T-helper 1 cell (primary cell): ENCODE data around the gene DRGX.

Experiments used
- DNase-seq, 5 donors: peaks; one replicate each; pipeline ENCODE4 v3.0.0-alpha.2; 2012 to 2020

Gene DRGX

DNA sequence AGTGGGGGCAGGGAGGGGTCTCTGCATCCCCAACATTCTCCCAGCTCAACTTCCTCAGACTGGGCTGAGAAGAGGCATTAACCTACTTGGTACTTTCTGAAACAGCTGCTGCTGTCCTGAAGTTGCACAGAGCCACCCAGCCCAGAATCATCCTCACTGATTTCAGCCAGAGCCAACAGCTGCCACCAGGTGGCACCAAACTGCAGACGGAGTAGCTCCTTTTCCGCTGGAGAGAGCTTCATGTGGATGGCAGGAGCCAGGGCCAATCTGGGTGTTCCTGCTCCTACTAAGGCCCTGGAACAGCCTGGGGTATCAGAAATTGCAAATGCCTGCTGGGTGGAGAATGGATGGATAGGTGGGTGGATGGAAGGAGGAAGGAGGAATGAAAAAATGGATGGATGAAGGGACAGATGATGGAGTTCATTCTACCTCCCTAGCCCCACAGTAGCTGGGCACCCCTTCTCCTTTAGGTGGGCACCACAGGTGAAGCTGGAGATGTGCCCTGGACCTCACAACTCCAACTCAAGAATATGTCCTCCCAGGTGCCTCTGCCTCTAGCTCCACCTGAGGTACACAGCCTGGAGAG is 11.8 kb upstream of the DRGX start:
- peak; percentile 36 to 58 (median 50) for DNase-seq

DNA sequence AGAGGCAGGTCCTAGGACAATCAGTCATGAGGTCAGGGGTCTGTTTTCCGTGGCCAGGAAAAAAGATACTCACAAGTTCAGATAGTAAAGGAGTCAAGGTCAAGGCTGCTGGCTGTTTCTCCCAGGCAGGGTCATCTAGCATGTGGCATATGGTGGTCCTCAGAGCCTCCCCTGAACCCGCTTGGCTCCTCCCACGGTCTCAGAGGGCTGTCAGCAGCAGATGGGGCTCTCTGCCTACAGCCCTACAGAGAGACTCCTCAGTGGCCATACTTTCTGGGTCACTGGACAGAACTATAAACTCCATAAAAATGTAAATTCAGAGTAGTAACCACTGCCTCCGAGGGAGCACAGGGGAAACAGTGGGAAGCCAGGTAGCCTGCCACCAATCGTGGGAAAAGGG is 11.3 kb upstream of the DRGX start:
- DNase-seq = no peak

DNA sequence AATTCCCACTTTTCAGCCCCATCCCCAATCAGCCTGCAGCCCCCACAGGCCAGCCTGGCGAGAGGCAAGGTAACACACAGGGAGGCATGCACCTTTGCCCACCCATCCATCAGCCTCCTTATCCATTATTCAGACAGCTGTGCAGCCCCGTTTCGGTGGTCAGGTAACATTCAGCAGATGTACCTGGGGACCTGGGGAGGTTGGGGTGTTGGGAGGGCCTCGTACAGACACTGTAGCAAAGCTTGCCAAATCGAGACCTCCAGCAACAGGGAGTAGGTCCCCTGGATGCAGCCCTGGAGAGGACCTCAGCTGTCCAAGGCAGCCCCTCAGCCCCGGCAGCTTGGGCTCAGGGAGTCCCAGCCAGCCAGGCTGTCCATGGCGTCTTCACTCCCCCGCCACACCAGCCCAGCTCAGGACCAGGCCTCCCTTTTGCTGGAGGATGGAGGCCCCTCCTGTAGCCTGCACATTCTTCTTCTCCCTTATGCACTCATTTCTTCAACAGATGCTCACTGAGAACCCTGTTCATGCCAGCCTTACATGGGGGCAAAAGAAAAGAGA is 8.5 kb upstream of the DRGX start:
- no peak for DNase-seq

DNA sequence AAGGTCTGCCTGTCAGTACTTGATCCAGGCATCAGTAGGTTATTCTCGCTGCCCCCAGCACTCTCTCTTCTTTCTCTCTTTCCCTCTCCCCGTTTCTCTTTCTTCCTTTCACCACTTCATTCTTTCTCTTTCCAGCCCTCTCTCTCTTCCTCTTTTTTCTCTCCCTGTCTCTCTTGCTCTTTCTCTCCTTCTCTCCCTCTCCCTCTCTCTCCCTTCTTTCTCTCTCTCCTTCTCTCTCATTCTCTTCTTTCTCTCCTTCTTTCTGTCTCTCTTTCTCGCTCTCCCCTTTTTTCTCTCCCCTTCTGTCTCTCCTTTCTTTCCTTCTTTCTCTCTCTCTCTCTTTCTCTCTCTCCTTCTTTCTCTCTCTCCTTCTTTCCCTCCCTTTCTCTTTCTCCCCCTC is 7.5 kb upstream of the DRGX start:
- DNase-seq = no peak

DNA sequence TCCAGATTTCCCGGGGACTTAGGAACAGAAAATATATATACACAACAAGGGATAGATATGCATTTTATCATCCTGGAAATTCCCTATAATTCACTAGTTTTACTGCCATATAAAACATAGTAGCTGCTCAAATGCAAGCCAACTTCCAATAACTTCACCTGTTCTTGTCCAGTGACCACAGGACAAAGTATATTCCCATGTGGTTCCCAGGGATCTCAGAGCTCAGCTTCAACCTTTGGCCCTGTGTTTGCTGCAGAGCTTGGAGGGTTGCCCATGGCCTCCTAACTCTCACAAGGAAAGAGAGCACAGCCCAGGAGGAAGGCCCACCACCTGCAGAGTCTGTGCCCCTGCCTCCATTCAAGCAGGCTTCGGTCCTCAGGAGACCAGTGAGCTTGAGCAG is 4.5 kb upstream of the DRGX start:
- no peak for DNase-seq

DNA sequence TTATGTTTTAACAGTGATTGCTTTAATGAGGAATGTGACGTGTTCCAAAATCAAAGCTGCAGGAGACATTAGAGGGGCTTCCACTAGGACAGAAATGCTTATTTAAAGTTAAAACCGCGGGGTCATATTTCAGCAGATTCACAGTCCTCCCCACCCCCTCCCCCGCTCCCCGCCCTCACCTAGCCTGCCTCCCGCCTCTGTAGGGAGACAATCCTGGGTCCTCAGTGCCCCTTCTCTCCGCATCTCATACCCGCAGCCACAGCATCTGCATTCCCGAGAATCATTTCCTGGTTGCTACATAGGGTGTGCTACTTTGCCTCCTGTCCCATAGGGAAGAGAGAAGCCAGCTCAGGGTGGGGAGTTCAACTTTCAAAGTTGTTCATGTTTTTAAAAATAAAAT is 3.1 kb upstream of the DRGX start:
- no peak for DNase-seq

DNA sequence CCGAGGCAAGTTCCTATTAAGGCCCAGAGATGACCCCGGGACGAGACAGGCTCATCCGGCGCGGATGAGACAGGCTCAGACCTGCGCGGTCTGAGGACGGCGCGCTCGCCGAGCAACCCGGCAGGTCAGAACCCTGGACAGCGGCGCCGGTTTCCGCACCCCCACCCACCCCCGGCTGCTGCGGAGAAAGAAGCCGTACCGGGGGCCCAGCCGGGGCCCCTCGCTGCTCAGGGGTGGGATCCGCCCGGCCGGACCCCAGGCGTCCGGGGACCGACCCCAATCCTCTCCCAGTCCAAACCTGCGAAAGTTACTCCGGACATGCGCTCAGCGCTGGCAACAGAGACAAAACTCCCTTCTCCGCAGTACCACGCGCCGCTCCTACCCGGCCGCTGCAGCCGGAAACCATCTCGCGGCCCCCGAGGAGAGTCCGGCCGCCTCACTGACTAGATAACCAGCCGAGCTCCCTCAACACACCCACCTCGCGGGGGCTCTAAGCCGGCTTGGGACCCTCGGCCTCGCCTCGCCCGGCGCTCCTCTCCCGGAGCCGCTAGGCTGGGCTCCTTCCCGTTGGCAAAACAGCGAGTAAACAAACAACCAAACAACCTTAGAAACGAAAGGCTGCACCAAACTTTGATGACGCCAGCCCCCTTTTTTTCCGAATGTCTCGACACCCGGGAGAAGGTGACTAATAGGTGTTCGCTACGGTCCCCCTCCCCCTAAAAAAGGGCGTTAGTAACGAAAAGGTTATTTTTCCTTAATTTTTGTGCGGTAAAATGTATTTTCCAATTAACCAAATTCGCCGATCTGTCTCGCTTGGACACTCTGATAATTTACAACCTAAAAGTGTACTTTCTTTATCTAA is 2.3 kb upstream of the DRGX start:
- DNase-seq = peak in 3 of 5 donors; percentile 34 to 45 (median 36)

DNA sequence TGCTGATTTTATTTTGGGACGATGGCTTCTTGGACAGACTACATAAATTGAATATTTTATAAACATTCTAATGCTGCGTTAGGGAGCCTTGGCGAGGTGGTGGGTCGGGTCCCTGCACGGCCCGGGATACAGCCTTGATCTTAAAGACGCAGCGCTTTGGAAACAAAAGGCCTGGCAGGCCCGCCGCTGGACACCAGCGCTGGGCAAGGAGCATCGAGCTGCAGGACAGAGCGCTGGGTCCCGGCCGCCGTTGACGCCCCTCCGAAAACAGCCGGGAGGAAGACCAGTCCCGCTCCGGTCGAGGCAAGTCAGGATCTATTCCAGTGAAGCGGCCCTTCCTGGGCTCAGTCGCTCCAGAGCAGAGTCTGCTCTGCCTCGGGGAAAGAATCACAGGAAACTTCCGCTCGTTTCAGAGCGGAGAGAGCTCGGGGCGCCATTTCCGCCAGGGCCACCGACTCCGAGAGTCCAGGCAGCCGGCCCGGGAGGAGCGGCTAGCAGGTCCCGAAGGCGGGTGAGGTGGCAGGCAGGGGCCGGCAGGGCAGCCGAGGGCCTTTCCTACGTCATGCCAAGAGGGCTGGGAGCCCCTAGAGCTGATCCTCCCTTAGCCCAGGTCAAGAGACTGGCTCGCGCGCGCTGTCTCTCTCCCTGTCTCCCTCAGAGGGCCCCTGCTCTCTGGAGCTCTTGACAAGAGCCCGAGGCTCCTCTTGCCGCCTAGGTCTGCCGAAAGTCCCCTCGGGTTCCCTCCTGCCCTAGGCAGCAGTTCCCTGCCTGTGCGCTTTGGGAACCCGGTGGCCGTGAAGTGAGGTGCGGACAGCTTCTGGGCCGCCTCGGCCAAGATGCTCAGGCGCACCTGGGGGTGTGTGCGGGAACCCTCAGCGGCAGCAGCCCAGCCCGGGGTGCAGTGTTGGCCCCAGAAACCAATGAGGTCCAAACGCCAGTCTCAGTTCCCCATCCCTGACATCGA is 1.4 kb upstream of the DRGX start:
- peak in 1 of 5 donors; percentile 4 for DNase-seq

DNA sequence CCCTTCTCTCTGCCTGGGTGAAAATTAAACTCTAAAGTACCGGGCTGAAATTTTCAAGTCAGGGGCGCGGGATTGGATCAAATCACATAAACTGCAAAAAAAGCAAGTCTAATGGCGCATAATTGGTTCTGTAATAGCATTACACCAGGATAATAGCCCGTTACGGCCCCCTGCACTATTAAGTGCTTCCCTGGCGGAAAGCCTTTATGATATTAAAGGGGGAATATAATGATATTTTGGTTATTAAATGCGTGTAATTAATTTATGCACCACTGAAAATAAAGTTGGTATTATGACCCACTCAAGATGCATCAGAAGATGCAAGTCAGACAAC is 744 bp upstream of the DRGX start:
- DNase-seq = no peak

DNA sequence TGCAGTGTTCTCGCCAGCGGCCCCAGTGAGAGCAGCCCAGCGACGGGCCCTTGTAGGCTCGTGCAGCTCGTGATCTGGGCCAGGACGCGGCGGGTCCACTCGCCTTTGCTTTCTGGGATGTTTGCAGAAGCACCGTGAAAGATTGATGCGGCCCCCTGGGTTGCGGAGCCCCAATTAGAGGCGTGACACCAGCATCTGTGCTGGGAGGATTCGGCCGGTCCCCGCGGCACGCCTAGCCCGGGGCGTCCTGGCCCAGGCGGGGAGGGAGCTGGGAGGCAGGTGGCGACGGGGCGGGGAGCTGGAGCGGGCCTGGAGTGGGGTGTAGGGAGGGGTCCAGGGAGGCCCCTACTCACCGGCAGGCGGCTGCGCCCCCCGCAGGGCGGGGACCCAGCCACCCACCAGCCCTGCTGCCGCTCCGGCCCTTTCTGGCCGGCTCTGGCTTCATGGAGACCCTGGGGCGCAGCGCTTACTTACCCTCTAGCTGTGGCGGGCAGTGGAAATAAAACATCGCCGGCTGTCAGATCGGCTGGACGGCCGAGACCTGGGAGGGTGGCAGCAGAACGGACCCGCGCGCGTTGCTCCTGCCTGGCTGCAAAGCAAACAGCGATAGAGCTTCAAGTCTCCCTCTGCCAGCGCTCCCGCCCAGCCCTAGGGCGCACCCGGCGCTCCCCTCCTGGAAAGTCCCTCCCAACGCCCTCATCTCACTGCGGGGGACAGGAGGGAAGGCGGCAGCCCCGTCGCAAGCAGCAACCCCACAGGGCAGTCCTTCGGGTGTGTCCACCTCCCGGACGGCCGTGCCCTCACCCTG is 752 bp downstream of the DRGX start:
- DNase-seq = no peak

DNA sequence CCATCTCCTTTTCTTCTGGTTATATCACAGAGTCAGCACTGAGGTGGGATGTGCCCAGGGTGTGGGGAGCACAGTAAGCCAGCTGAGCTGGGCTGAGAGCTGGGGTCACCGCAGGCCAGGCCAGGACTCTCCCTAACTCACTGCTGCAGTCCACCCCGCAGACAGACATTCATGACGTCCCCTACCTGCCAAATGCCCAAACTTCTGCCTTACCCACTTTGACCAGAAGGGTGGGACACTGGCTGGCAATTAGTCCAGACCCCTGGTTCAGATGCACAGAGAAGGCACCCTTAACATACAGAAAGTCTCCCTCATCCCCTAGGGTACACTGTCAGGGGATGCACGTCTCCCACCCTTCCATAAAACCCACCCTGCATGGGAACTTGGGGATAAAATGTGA is 2.1 kb downstream of the DRGX start:
- no peak for DNase-seq

DNA sequence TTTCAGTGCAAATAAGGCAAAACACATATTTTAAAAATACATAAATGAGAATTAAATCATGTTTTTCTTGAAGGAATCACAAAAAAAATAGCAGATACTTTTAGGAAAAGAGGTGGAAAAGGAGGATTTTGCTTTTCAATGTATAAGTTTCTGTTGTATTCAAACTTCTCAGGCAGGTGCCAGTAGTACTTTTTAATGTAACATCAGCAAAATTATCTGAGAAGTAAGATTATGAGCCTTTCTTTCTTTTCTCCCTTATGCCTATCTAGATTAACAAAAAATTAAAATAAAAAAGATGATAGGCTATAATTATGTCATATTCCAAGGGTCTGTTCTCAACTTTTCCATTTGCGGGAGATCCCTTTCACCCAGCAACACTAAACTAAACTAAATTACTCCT is 2.6 kb downstream of the DRGX start:
- no peak for DNase-seq

DNA sequence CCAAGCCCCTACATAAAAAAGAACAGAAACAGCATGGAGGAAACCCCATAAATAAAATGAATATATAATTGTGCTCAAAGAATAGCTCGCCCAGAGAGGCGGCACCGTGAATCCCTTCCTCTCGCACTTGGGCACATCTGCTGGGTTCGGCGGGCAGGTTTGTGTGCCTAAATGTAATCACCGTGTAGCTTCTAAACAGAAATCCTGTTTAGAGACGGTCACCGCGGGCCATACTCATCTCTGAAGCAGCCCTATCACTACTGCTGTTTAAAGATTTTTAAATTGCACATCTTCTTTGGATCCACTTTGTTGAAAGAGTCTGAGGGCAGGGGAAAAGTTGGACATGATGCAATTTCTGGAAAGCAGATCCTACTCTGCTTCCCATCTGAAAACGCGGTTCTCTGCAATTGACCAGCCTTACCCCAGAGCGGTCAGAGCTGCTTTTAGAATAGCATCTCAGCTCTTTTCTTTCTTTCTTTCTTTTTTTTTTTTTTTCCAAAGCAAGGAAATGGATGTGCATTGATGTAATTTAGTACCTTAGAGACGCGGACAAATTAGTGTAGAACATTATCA is 6.4 kb downstream of the DRGX start:
- DNase-seq = no peak

DNA sequence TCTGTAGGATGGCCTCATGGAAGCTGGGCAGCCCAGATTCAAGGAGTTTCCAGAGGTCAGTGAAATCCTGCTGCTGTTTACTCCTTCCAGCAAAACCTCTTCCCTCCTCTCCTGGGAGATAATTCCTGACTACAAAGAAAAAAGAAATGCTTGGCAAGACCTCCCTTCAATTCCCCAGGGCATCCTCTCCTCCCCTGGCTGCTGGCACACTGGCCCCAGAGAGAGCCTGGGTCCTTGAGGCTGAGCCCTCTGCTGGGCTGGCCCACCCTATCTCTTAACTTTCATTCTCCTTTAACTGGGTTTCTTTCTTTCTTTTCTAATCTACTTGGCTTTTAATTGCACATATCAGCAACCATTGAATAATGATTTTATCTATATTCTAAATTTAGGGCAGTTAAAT is 7.7 kb downstream of the DRGX start:
- no peak for DNase-seq

DNA sequence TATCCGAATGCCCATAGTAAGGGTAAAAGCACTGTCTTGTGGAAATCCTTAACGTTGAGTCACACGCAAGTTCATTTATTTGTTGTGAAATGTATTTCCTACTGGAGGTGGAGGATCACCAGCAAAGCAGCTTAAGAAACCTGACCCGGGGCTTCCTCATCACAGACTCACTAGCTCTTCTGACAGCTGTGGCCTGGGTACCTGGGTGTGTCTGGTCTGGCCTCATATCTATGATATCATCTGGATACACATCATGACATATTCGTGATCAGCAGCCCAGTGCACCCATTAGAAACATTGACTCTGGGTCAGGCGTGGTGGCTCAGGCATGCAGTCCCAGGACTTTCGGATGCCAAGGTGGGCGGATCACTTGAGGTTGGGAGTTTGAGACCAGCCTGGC is 8.8 kb downstream of the DRGX start:
- DNase-seq = no peak

DNA sequence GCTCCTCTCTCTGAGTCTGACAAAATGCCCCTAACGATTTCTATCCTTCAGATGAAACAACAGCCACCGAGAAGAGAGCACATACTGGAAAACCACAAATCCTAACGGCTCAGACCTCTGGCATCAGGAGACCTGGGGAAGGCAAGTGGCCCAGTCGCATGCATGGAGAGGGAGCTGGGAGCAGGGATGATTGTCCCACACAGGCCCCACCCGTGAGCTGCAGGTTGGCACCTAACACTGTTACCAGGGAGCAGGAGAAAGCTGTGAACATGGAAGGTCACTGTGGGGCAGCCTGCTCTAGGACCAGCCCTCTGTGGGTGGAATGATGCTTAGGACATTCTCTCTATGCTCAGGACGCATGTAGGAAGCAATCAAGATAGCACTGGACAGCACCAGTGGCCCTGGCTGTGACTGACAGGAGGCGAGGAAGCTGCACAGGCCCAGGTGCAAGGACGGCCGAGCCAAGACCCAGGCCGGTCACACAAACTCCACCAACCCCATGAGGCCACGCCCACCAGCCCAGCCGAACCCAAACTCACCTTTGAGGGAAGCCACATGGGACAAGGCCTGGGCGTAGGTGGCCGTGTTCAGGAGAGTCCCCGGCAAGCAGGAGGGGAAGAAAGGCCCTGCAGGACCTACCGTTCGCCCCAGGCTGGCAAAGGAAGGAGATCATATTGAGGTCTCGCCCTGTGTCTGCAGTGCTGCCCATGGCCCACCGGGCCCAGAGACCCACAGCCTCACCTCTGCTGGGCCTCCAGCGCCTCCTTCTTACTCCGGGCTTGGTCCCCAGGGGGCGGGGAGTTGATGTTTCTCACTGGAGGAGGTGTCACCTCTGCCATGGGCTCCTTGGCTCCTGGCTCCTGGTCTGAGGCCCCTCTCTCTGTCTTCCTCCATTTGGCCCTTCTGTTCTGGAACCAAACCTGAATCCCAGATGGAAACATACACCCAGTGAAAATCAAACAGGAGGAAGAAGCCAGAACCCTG is 9.7 kb downstream of the DRGX start:
- no peak for DNase-seq

DNA sequence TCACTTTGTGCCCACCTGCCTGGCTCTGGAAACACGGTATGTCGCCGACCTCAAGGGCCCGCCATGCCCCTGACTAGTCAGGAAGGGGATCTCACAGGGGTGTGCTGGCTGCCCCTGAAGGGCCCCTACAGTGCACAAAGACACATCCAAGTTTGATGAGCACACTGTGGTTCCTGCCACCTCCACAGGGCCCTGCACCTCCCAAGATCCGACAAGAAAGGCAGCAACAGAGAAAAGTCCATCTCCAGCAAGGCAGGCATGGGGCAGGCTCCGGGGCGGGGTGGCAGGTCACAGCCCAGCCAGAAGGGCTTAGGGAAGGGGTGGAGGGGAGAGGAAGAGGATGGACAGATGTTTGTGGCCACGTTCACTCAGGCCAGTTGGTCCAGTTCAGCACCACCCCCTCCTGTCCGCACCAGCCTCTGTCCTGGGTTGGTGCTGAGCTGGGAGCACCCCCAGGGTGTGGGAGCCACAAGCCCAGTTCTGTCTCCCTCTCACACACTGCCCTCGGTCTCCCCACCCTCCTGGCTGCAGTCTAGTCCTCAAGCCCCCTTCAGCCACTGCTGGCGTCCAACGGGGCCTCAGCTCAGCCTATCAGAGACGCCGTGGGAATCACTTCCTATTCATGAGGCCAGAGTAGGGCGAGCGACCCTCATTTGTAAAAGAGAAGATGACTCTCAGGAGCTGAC is 11.5 kb downstream of the DRGX start:
- DNase-seq = no peak

DNA sequence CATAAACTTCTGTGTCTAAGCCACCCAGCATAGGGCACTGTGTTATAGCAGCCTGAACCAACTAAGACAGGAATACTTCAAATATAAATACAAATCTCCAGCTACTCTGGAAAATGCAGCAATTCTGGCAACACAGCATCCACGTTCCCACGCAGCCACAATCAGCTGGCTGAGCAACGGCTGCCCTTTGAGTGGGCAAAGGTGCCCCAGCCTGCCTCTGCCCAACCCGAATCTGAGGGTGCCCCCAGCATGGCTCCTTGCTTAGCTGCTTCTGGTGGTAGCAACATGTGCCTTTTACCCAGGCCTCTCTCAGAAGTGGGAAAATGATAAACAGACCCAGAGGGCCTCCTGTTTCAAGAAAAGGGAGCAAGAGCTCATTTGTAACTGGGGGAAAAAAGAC is 12.0 kb downstream of the DRGX start:
- DNase-seq = no peak

DNA sequence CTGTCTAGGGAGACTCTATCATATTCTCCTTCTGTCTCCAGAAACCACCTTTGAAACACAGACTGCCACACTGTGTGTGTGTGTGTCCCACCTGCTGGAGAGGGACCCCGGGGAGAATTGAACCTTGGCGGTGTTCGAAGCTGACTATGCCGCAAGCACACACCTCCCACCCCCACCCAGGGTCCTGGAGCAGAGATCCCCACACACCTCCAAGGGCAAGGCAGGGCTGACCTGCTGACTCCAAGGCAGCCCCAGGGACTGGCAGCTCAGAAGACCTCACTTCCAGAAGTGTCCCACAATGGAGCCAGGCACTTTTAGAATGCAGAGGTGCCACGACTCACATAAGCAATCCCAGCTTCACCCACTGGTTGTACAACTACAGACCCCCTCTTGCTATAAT is 13.1 kb downstream of the DRGX start:
- no peak for DNase-seq

DNA sequence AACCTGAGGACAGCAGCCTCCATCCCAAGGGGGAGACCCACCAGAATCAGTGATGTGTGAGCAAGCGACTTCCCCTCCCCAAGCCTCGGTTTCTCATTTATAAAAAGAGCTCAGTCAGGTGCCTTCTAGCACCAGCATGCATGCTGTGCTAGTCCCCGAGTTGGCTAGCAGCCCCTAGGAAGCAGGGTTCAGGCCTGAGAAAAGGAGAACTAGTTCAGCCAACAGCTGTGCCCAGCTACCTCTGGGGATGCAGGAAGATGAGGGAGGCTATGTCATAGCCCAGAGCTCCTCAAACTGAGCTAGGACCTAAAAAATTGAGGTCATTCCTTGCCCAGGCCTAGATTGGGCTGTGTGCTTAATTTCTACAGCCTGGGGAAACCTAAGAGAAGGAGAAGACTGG is 13.7 kb downstream of the DRGX start:
- no peak for DNase-seq
